RWPE2 (cell line): ENCODE data around the gene VARS2.

ENCODE experiments used
- ATAC-seq: fragments of 200-7000 bp; cut with Tn5 transposase; 3 replicates; pipeline ENCODE4 v1.9.1; 2021; ENCODE audit warnings: low read depth
- DNase-seq: peaks from one replicate; pipeline ENCODE4 v3.0.0-alpha.2; 2020; ENCODE audit warnings: low spot score
- H3K27ac ChIP-seq: fragments of 450-650 bp; 2 replicates; pipeline ENCODE4 v1.5.1; 2017; ENCODE audit warnings: mild to moderate bottlenecking; ENCODE audit not compliant: poor library complexity, severe bottlenecking
- H3K27me3 ChIP-seq: fragments of 250-450 bp; sonication (Bioruptor Pico); 2 replicates; pipeline ENCODE4 v1.5.1; 2021; ENCODE audit warnings: mild to moderate bottlenecking, moderate library complexity; ENCODE audit not compliant: insufficient read depth, poor library complexity, severe bottlenecking
- H3K36me3 ChIP-seq: fragments of 250-450 bp; sonication (Bioruptor Pico); 2 replicates; pipeline ENCODE4 v1.5.1; 2020; ENCODE audit warnings: low read depth, mild to moderate bottlenecking, moderate library complexity
- H3K4me1 ChIP-seq: fragments of 250-450 bp; sonication (Bioruptor Pico); 2 replicates; pipeline ENCODE4 v1.5.1; 2021; ENCODE audit warnings: mild to moderate bottlenecking, moderate library complexity; ENCODE audit not compliant: insufficient read depth, poor library complexity, severe bottlenecking
- H3K4me3 ChIP-seq: fragments of 250-450 bp; sonication (Bioruptor Pico); 2 replicates; pipeline ENCODE4 v1.5.1; 2021; ENCODE audit warnings: mild to moderate bottlenecking, moderate library complexity; ENCODE audit not compliant: severe bottlenecking
- H3K9me3 ChIP-seq: fragments of 250-450 bp; sonication (Bioruptor Pico); 2 replicates; pipeline ENCODE4 v1.5.1; 2021; ENCODE audit warnings: mild to moderate bottlenecking, moderate library complexity; ENCODE audit not compliant: severe bottlenecking
- CTCF ChIP-seq: fragments of 450-650 bp; IDR thresholded peaks from one replicate; pipeline ENCODE4 v1.5.1; 2017; ENCODE audit warnings: mild to moderate bottlenecking, moderate library complexity; ENCODE audit not compliant: poor library complexity, severe bottlenecking

Gene VARS2

GRCh38 chr6:30879684-30880427 lies 34.2 kb upstream of the VARS2 start:
- Histone ChIP-seq H3K36me3 (no peaks in the 10 kb centered on the region), H3K4me1 (peaks cover 38% of the 10 kb centered on the region), H3K27ac (no peak overlapping the region), H3K4me3 (no peak overlapping the region), H3K27me3 (no peaks in the 10 kb centered on the region), H3K9me3 (no peaks in the 10 kb centered on the region)
- no peak for ATAC-seq
- no peak for DNase-seq
- no peak for TF ChIP-seq CTCF

GRCh38 chr6:30880698-30881252 lies 33.3 kb upstream of the VARS2 start:
- Histone ChIP-seq H3K9me3 (no peaks in the 10 kb centered on the region), H3K4me1 (peaks cover 30% of the 10 kb centered on the region), H3K4me3 (no peak overlapping the region), H3K27ac (no peak overlapping the region), H3K27me3 (no peaks in the 10 kb centered on the region), H3K36me3 (no peaks in the 10 kb centered on the region)
- DNase-seq, result no peak
- TF ChIP-seq CTCF, result no peak
- ATAC-seq, result no peak

GRCh38 chr6:30881392-30882203 lies 32.4 kb upstream of the VARS2 start:
- Histone ChIP-seq H3K4me3 (no peak overlapping the region), H3K4me1 (peaks cover 26% of the 10 kb centered on the region), H3K27me3 (no peaks in the 10 kb centered on the region), H3K36me3 (peaks cover under 1% of the 10 kb centered on the region; the same call in 1 of the 2 replicates), H3K27ac (peak overlapping the region; percentile 95), H3K9me3 (no peaks in the 10 kb centered on the region)
- no peak for DNase-seq
- TF ChIP-seq CTCF, result no peak
- ATAC-seq, result no peak

GRCh38 chr6:30882204-30882758 lies 31.8 kb upstream of the VARS2 start:
- no peaks in the 10 kb centered on the region for H3K9me3 ChIP-seq
- ATAC-seq (no peak), DNase-seq (no peak)
- no peaks in the 10 kb centered on the region for H3K27me3 ChIP-seq
- no peak for TF ChIP-seq CTCF
- H3K4me3 ChIP-seq, result peak overlapping the region; percentile 46
- peak overlapping the region; percentile 95 for H3K27ac ChIP-seq
- peaks cover 7% of the 10 kb centered on the region for H3K36me3 ChIP-seq
- peaks cover 26% of the 10 kb centered on the region for H3K4me1 ChIP-seq
